Thyroid gland (tissue), 4 donors: ENCODE results near the gene MDM2. TPM values are rescaled to one million over a fixed set of nuclear protein-coding genes. Genes with fewer than 3 reads are reported as not detected.

Experiments
- DNase-seq, 2 donors: peaks; one replicate each; pipeline ENCODE4 v3.0.0-alpha.2; 2019
- H3K27ac ChIP-seq, 3 donors: fragments of 200-600 bp; sonication (generic); 1 replicate in 2 of 3; 2 replicates in 1 of 3; pipeline ENCODE4 v1.5.1; 2016 to 2019; ENCODE audit warnings: mild to moderate bottlenecking in 1 of 3, moderate library complexity in 1 of 3
- H3K27me3 ChIP-seq: fragments of 200-600 bp; sonication (generic); one replicate; pipeline ENCODE4 v1.5.1; 2019
- H3K36me3 ChIP-seq, 2 donors: fragments of 200-600 bp; sonication (generic); one replicate each; pipeline ENCODE4 v1.5.1; 2016 to 2019
- H3K4me1 ChIP-seq, 2 donors: fragments of 200-600 bp; sonication (generic); one replicate each; pipeline ENCODE4 v1.5.1; 2017 to 2019
- H3K4me3 ChIP-seq, 3 donors: fragments of 200-600 bp; sonication (generic); replicated peaks in 1 of 3; 1 replicate in 2 of 3; 2 replicates in 1 of 3; pipeline ENCODE4 v1.5.1; 2016; ENCODE audit warnings: mild to moderate bottlenecking in 1 of 3
- H3K9me3 ChIP-seq: fragments of 200-600 bp; sonication (generic); one replicate; pipeline ENCODE4 v1.5.1; 2017
- CTCF ChIP-seq, 6 experiments: fragments of 200-600 bp in 3 of 6; fragments of 450-650 bp in 3 of 6; sonication (generic) in 3 of 6; IDR thresholded peaks; one replicate each; pipeline ENCODE4 v1.5.1; 2016 to 2019; ENCODE audit warnings: antibody characterized with exemption in 6 of 6, mild to moderate bottlenecking in 2 of 6, inconsistent platforms in 1 of 6, moderate library complexity in 1 of 6
- POLR2A ChIP-seq, 2 donors: fragments of 450-650 bp; IDR thresholded peaks; one replicate each; pipeline ENCODE4 v1.6.1; 2017; ENCODE audit warnings: antibody characterized with exemption in 2 of 2, mild to moderate bottlenecking in 2 of 2, moderate library complexity in 1 of 2
- WGBS, 2 donors: methylation state at CpG; one replicate each; pipeline ENCODE4 v1.1.5; 2017; 5-methylcytosine and 5-hydroxymethylcytosine counted together
- intact Hi-C: fragments of 100-400 bp; cut with DNase I; formaldehyde crosslinking; loops from one replicate; pipeline ENCODE4 v1.15.1; 2023
- total RNA-seq, 4 donors: library from RNA; depleted of rRNA; stranded (reverse); fragments of >200 nt; gene quantifications; one replicate each; pipeline ENCODE4 v1.2.3, GENCODE V29; 2016

The MDM2 gene
- total RNA-seq, 4 donors from 2014 or later: 56.7 to 124 (median 91.6) TPM

GRCh38 chr12:68827895-68828671, 20.1 kb downstream of the MDM2 start:
- Histone ChIP-seq H3K27me3 (no peaks in the 10 kb centered on the region), H3K9me3 (no peaks in the 10 kb centered on the region), H3K36me3 (peaks cover 38 to 50% of the 10 kb centered on the region in 2 donors), H3K4me1 (peaks cover 0 to 3% of the 10 kb centered on the region in 2 donors), H3K27ac (no peak overlapping the region), H3K4me3 (no peak overlapping the region)
- no peak for DNase-seq
- TF ChIP-seq POLR2A (IDR thresholded peaks at IDR 0.05): no peak
- no peak for TF ChIP-seq CTCF (IDR thresholded peaks at IDR 0.05)
- WGBS, 2 donors: 89% methylated on average over 5 of the region's 5 CpGs
- intact Hi-C loops: no loop called here

GRCh38 chr12:68828672-68829068, 20.7 kb downstream of the MDM2 start:
- 94% methylated on average over 7 of the region's 7 CpGs for WGBS, 2 donors
- TF ChIP-seq POLR2A (IDR thresholded peaks at IDR 0.05) (no peak), CTCF (IDR thresholded peaks at IDR 0.05) (no peak)
- Histone ChIP-seq H3K4me3 (no peak overlapping the region), H3K4me1 (peaks cover 0 to 3% of the 10 kb centered on the region in 2 donors), H3K27me3 (no peaks in the 10 kb centered on the region), H3K27ac (no peak overlapping the region), H3K36me3 (peaks cover 33 to 49% of the 10 kb centered on the region in 2 donors), H3K9me3 (no peaks in the 10 kb centered on the region)
- intact Hi-C loops: no loop called here
- DNase-seq: no peak

GRCh38 chr12:68831272-68831671, 23.3 kb downstream of the MDM2 start:
- Histone ChIP-seq H3K4me1 (peaks cover 0 to 3% of the 10 kb centered on the region in 2 donors), H3K27me3 (no peaks in the 10 kb centered on the region), H3K27ac (no peak overlapping the region), H3K4me3 (no peak overlapping the region), H3K9me3 (no peaks in the 10 kb centered on the region), H3K36me3 (peaks cover 16 to 25% of the 10 kb centered on the region in 2 donors)
- TF ChIP-seq POLR2A (IDR thresholded peaks at IDR 0.05) (no peak), CTCF (IDR thresholded peaks at IDR 0.05) (no peak)
- WGBS, 2 donors: 93 to 96% methylated on average over 6 of the region's 6 CpGs
- no peak for DNase-seq
- intact Hi-C loops: no loop called here

GRCh38 chr12:68831751-68832503, 23.9 kb downstream of the MDM2 start:
- TF ChIP-seq CTCF (IDR thresholded peaks at IDR 0.05) (no peak), POLR2A (IDR thresholded peaks at IDR 0.05) (no peak)
- intact Hi-C loops: no loop called here
- Histone ChIP-seq H3K9me3 (no peaks in the 10 kb centered on the region), H3K4me1 (peaks cover 0 to 3% of the 10 kb centered on the region in 2 donors), H3K36me3 (peaks cover 17 to 23% of the 10 kb centered on the region in 2 donors), H3K27ac (no peak overlapping the region), H3K27me3 (no peaks in the 10 kb centered on the region), H3K4me3 (no peak overlapping the region)
- no peak for DNase-seq
- WGBS, 2 donors: 94 to 95% methylated on average over 14 of the region's 14 CpGs

- Histone ChIP-seq H3K27me3 (no peaks in the 10 kb centered on the region), H3K4me1 (peaks cover 0 to 3% of the 10 kb centered on the region in 2 donors), H3K4me3 (no peak overlapping the region), H3K27ac (no peak overlapping the region), H3K36me3 (peaks cover 22 to 23% of the 10 kb centered on the region in 2 donors), H3K9me3 (no peaks in the 10 kb centered on the region)
- TF ChIP-seq POLR2A (IDR thresholded peaks at IDR 0.05) (no peak), CTCF (IDR thresholded peaks at IDR 0.05) (no peak)
- intact Hi-C loops: no loop called here
- peak in 1 of 2 donors; percentile 11 for DNase-seq
- whole genome bisulfite sequencing, 2 donors: 92 to 93% methylated on average over 4 of the region's 4 CpGs
Measured at GRCh38 chr12:68832504-68832867, 24.5 kb downstream of the MDM2 start.
